SJSA1 (cell line): Measurements from ENCODE around the gene MAPK14. TPM values are rescaled to one million over a fixed set of nuclear protein-coding genes. Genes with fewer than 3 reads are reported as not detected.
"Not testable (repeated sequence)": the region's sequence is repeated elsewhere in the genome, so short reads cannot be mapped to it uniquely, and the experiment has no call there.

Experiments
- DNase-seq, 2 experiments: peaks; one replicate each; pipeline ENCODE4 v3.0.0-alpha.2; 2015 to 2020; ENCODE audit warnings: low spot score in 2 of 2, low read depth in 1 of 2
- H3K27ac ChIP-seq: fragments of 250-450 bp; sonication (Bioruptor Pico); 2 replicates; pipeline ENCODE4 v1.5.1; 2020; ENCODE audit warnings: mild to moderate bottlenecking, moderate library complexity
- H3K27me3 ChIP-seq: fragments of 250-450 bp; sonication (Bioruptor Pico); replicated peaks from 2 replicates; pipeline ENCODE4 v1.5.1; 2020; ENCODE audit warnings: mild to moderate bottlenecking, moderate library complexity
- H3K36me3 ChIP-seq: fragments of 250-450 bp; sonication (Bioruptor Pico); 2 replicates; pipeline ENCODE4 v1.5.1; 2020; ENCODE audit warnings: mild to moderate bottlenecking
- H3K4me1 ChIP-seq: fragments of 250-450 bp; sonication (Bioruptor Pico); replicated peaks from 2 replicates; pipeline ENCODE4 v1.6.1; 2021; ENCODE audit warnings: mild to moderate bottlenecking
- H3K4me3 ChIP-seq: fragments of 250-450 bp; sonication (Bioruptor Pico); 2 replicates; pipeline ENCODE4 v1.5.1; 2020; ENCODE audit warnings: mild to moderate bottlenecking
- H3K9me3 ChIP-seq: fragments of 250-450 bp; sonication (Bioruptor Pico); replicated peaks from 2 replicates; pipeline ENCODE4 v1.5.1; 2020; ENCODE audit warnings: mild to moderate bottlenecking
- total RNA-seq: library from RNA; depleted of rRNA; stranded (reverse); fragments of >200 nt; shearing (Covaris generic); gene quantifications from 2 replicates; pipeline ENCODE4 v1.2.3, GENCODE V29; 2014

MAPK14 gene
- total RNA-seq, 1 experiment from 2014 or later: 60.9 TPM

- DNase-seq: peak in 1 of 2 experiments; percentile 24
- Histone ChIP-seq H3K27me3 (no peaks in the 10 kb centered on the region), H3K27ac (no peak overlapping the region), H3K4me1 (peaks cover 20% of the 10 kb centered on the region), H3K4me3 (no peak overlapping the region), H3K36me3 (peaks cover 8% of the 10 kb centered on the region), H3K9me3 (no peaks in the 10 kb centered on the region)
These were observed 1.7 kb upstream of the MAPK14 start for GRCh38 chr6:36025932-36026327.

- DNase-seq: peak; percentile 53 to 72
- peak overlapping the region; percentile 40 for H3K27ac ChIP-seq
- H3K4me1 ChIP-seq: peaks cover 20% of the 10 kb centered on the region
- no peaks in the 10 kb centered on the region for H3K27me3 ChIP-seq
- H3K36me3 ChIP-seq: peaks cover 8% of the 10 kb centered on the region
- peak overlapping the region; percentile 94 for H3K4me3 ChIP-seq
- H3K9me3 ChIP-seq: no peaks in the 10 kb centered on the region
These were observed 674 bp downstream of the MAPK14 start for GRCh38 chr6:36028088-36028876.

- peak; percentile 71 to 77 for DNase-seq
- Histone ChIP-seq H3K4me3 (peak overlapping the region; percentile 94), H3K27ac (peak overlapping the region; percentile 40), H3K9me3 (no peaks in the 10 kb centered on the region), H3K27me3 (no peaks in the 10 kb centered on the region), H3K36me3 (peaks cover 8% of the 10 kb centered on the region), H3K4me1 (peaks cover 20% of the 10 kb centered on the region)
These were observed 1.3 kb downstream of the MAPK14 start for GRCh38 chr6:36028877-36029324.

GRCh38 chr6:36029464-36029863 lies 1.9 kb downstream of the MAPK14 start:
- no peaks in the 10 kb centered on the region for H3K27me3 ChIP-seq
- H3K36me3 ChIP-seq: peaks cover 8% of the 10 kb centered on the region
- DNase-seq: no peak
- no peaks in the 10 kb centered on the region for H3K9me3 ChIP-seq
- H3K4me3 ChIP-seq: peak overlapping the region; percentile 94
- peaks cover 20% of the 10 kb centered on the region for H3K4me1 ChIP-seq
- H3K27ac ChIP-seq: peak overlapping the region; percentile 40

GRCh38 chr6:36032261-36032660 lies 4.7 kb downstream of the MAPK14 start:
- peaks cover 12% of the 10 kb centered on the region for H3K36me3 ChIP-seq
- H3K4me1 ChIP-seq: 0 out of 2 replicates have a peak, but pooled peaks cover 3% of the 10 kb centered on the region
- H3K9me3 ChIP-seq: no peaks in the 10 kb centered on the region
- H3K27ac ChIP-seq: no peak overlapping the region
- H3K27me3 ChIP-seq: no peaks in the 10 kb centered on the region
- no peak for DNase-seq
- no peak overlapping the region for H3K4me3 ChIP-seq

- not testable (repeated sequence) for H3K4me1 ChIP-seq, H3K36me3 ChIP-seq, H3K9me3 ChIP-seq, H3K4me3 ChIP-seq, H3K27ac ChIP-seq, H3K27me3 ChIP-seq, DNase-seq
These were observed 5.5 kb downstream of the MAPK14 start for GRCh38 chr6:36033144-36033543.

- DNase-seq: no peak
These were observed 6.3 kb downstream of the MAPK14 start for GRCh38 chr6:36033935-36034334.

GRCh38 chr6:36034441-36034840 lies 6.8 kb downstream of the MAPK14 start:
- Histone ChIP-seq H3K4me1 (0 out of 2 replicates have a peak, but pooled peaks cover 2% of the 10 kb centered on the region), H3K4me3 (no peak overlapping the region), H3K27me3 (no peaks in the 10 kb centered on the region), H3K27ac (no peak overlapping the region), H3K36me3 (peaks cover 3% of the 10 kb centered on the region), H3K9me3 (no peaks in the 10 kb centered on the region)
- DNase-seq: no peak

More at GRCh38 chr6:36033935-36034334, 6.3 kb downstream of the MAPK14 start:
- H3K27me3 ChIP-seq: no peaks in the 10 kb centered on the region
- H3K4me1 ChIP-seq: 0 out of 2 replicates have a peak, but pooled peaks cover 3% of the 10 kb centered on the region
- H3K36me3 ChIP-seq: peaks cover 3% of the 10 kb centered on the region; the same call in 1 of the 2 replicates
- H3K4me3 ChIP-seq: no peak overlapping the region
- H3K9me3 ChIP-seq: no peaks in the 10 kb centered on the region
- no peak overlapping the region for H3K27ac ChIP-seq

- H3K4me1 ChIP-seq: no peaks in the 10 kb centered on the region
- no peak overlapping the region for H3K4me3 ChIP-seq
- no peaks in the 10 kb centered on the region for H3K9me3 ChIP-seq
- peaks cover 3% of the 10 kb centered on the region for H3K36me3 ChIP-seq
- DNase-seq: no peak
- no peaks in the 10 kb centered on the region for H3K27me3 ChIP-seq
- no peak overlapping the region for H3K27ac ChIP-seq
These were observed 7.6 kb downstream of the MAPK14 start for GRCh38 chr6:36035225-36035624.

- no peak for DNase-seq
- H3K36me3 ChIP-seq: peaks cover 3% of the 10 kb centered on the region
These were observed 10.7 kb downstream of the MAPK14 start for GRCh38 chr6:36038120-36038876.

GRCh38 chr6:36039112-36039511 lies 11.5 kb downstream of the MAPK14 start:
- Histone ChIP-seq H3K36me3 (peaks cover 3% of the 10 kb centered on the region), H3K9me3 (no peaks in the 10 kb centered on the region)

More at GRCh38 chr6:36038120-36038876, 10.7 kb downstream of the MAPK14 start:
- no peaks in the 10 kb centered on the region for H3K9me3 ChIP-seq
- no peak overlapping the region for H3K27ac ChIP-seq
- H3K27me3 ChIP-seq: no peaks in the 10 kb centered on the region
- no peak overlapping the region for H3K4me3 ChIP-seq
- H3K4me1 ChIP-seq: no peaks in the 10 kb centered on the region

GRCh38 chr6:36040958-36041357 lies 13.3 kb downstream of the MAPK14 start:
- no peaks in the 10 kb centered on the region for H3K27me3 ChIP-seq
- no peak for DNase-seq
- no peaks in the 10 kb centered on the region for H3K4me1 ChIP-seq
- H3K4me3 ChIP-seq: no peak overlapping the region
- H3K36me3 ChIP-seq: peaks cover 3% of the 10 kb centered on the region
- H3K9me3 ChIP-seq: no peaks in the 10 kb centered on the region
- no peak overlapping the region for H3K27ac ChIP-seq

More at GRCh38 chr6:36039112-36039511, 11.5 kb downstream of the MAPK14 start:
- Histone ChIP-seq H3K4me3 (no peak overlapping the region), H3K4me1 (no peaks in the 10 kb centered on the region), H3K27me3 (no peaks in the 10 kb centered on the region), H3K27ac (no peak overlapping the region)
- no peak for DNase-seq

GRCh38 chr6:36042618-36043260 lies 15.1 kb downstream of the MAPK14 start:
- Histone ChIP-seq H3K9me3 (no peaks in the 10 kb centered on the region), H3K27ac (no peak overlapping the region), H3K4me1 (no peaks in the 10 kb centered on the region), H3K36me3 (no peaks in the 10 kb centered on the region; the same call in 1 of the 2 replicates), H3K27me3 (no peaks in the 10 kb centered on the region), H3K4me3 (no peak overlapping the region)
- DNase-seq: no peak
